ENCODE results near the gene NSUN4.

- TF ChIP-seq CTCF (IDR thresholded peaks at IDR 0.05), result peak in 1 of 4 experiments; percentile 23
- no peak for TF ChIP-seq POLR2A (IDR thresholded peaks at IDR 0.05)
These were observed 7.1 kb upstream of the NSUN4 start for GRCh38 chr1:46333300-46334029.
